ENCODE measurements around the gene CACNA2D3. TPM values are rescaled to one million over a fixed set of nuclear protein-coding genes. Genes with fewer than 3 reads are reported as not detected.

Gene CACNA2D3
- total and polyA plus RNA-seq, 5 donors: 29.2 to 64.5 (median 42.4) TPM

- ATAC-seq (no peak), DNase-seq (no peak)
- H3K4me3 ChIP-seq (ENCODE audit: low read length): no peak overlapping the region
- WGBS: 83% methylated on average over 1 of the region's 1 CpG
- no peaks in the 10 kb centered on the region for H3K9me3 ChIP-seq (ENCODE audit: control insufficient read depth, low read length)
- intact Hi-C loops (cut with DNase I): no loop called here
- no peak overlapping the region for H3K27ac ChIP-seq (ENCODE audit: low read length)
- H3K27me3 ChIP-seq (ENCODE audit: control insufficient read depth, insufficient read depth): no peaks in the 10 kb centered on the region
- H3K4me1 ChIP-seq (ENCODE audit: control insufficient read depth, insufficient read depth, low read length): no peaks in the 10 kb centered on the region
Observed at GRCh38 chr3:54719914-54720313, 597.6 kb downstream of the CACNA2D3 start.

GRCh38 chr3:54720604-54721003, 598.3 kb downstream of the CACNA2D3 start:
- intact Hi-C loops (cut with DNase I): no loop called here
- DNase-seq: no peak
- WGBS: 89% methylated on average over 1 of the region's 1 CpG

DNA sequence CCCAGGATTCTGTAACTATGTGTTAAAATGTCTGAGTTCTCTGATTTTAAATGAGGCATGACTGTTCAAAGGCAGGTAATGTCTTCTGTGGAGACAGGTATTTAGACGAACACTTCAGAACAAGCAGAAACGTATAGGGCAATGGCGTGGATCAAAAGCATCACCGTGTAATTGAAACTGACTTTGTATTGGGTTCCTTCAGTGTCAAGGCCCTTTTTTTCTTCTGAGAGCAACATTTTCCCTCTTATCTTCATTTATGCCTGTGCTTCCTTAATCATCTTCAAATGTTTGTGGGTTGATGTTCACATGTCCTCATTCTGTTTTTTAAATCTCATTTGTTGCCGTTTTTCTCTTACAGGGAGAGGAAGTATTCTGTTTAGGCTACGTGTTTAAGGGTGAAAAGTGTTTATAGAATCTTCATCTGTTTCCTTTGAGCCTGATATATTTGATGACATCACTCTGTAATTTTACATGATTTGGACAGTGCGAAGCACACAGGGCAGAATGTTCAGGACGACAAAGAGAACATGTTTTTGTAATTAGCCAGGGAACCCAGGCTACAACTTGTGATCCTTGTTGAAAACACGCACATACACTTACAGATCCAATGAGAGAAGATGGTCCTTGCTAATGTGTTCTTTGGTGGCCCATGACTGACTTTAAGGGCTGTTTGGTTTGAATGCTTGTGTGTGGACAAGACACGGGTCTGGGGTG, 609.5 kb downstream of the CACNA2D3 start:
- DNase-seq (no peak), ATAC-seq (no peak)
- H3K4me3 ChIP-seq (ENCODE audit: low read length): no peak overlapping the region
- 71% methylated on average over 10 of the region's 10 CpGs for WGBS
- no peaks in the 10 kb centered on the region for H3K4me1 ChIP-seq (ENCODE audit: control insufficient read depth, insufficient read depth, low read length)
- intact Hi-C loops (cut with DNase I): no loop called here
- H3K27me3 ChIP-seq (ENCODE audit: control insufficient read depth, insufficient read depth): no peaks in the 10 kb centered on the region
- H3K27ac ChIP-seq (ENCODE audit: low read length): no peak overlapping the region
- no peaks in the 10 kb centered on the region for H3K9me3 ChIP-seq (ENCODE audit: control insufficient read depth, low read length)

More at GRCh38 chr3:54720604-54721003, 598.3 kb downstream of the CACNA2D3 start:
- H3K9me3 ChIP-seq (ENCODE audit: control insufficient read depth, low read length): no peaks in the 10 kb centered on the region
- no peak overlapping the region for H3K27ac ChIP-seq (ENCODE audit: low read length)
- H3K4me3 ChIP-seq (ENCODE audit: low read length): no peak overlapping the region
- no peaks in the 10 kb centered on the region for H3K4me1 ChIP-seq (ENCODE audit: control insufficient read depth, insufficient read depth, low read length)
- H3K27me3 ChIP-seq (ENCODE audit: control insufficient read depth, insufficient read depth): no peaks in the 10 kb centered on the region
- ATAC-seq: no peak

GRCh38 chr3:54733106-54734006, 611.0 kb downstream of the CACNA2D3 start:
- no peaks in the 10 kb centered on the region for H3K9me3 ChIP-seq (ENCODE audit: control insufficient read depth, low read length)
- H3K27ac ChIP-seq (ENCODE audit: low read length): no peak overlapping the region
- intact Hi-C loops (cut with DNase I): no loop called here
- no peak for DNase-seq
- no peaks in the 10 kb centered on the region for H3K27me3 ChIP-seq (ENCODE audit: control insufficient read depth, insufficient read depth)
- ATAC-seq: no peak
- WGBS: 67% methylated on average over 11 of the region's 11 CpGs
- no peak overlapping the region for H3K4me3 ChIP-seq (ENCODE audit: low read length)
- no peaks in the 10 kb centered on the region for H3K4me1 ChIP-seq (ENCODE audit: control insufficient read depth, insufficient read depth, low read length)

DNA sequence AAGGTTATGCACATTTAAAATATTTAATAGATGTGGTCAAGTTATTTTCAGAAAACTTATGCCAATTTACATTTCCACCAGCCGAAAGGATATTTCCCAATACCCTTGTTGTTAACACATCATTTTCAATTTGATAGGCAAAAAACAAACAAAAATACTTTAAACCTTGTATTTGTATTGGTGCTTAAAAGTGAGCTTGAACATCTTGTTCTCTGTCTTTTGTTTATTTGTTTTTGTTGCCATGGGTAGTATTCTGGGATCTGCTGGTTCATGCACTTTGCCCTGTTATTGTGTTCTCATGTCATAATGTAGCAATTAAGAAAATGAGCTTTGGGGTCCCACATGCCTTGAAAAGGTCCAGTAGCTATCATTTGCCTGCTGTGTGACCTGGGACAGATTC, 614.1 kb downstream of the CACNA2D3 start:
- intact Hi-C loops (cut with DNase I): no loop called here
- Histone ChIP-seq H3K4me3 (ENCODE audit: low read length) (no peak overlapping the region), H3K9me3 (ENCODE audit: control insufficient read depth, low read length) (no peaks in the 10 kb centered on the region), H3K4me1 (ENCODE audit: control insufficient read depth, insufficient read depth, low read length) (no peaks in the 10 kb centered on the region), H3K27me3 (ENCODE audit: control insufficient read depth, insufficient read depth) (no peaks in the 10 kb centered on the region), H3K27ac (ENCODE audit: low read length) (no peak overlapping the region)
- DNase-seq (no peak), ATAC-seq (no peak)
- WGBS: 55% methylated on average over 1 of the region's 1 CpG

- no peaks in the 10 kb centered on the region for H3K9me3 ChIP-seq (ENCODE audit: control insufficient read depth, low read length)
- H3K27me3 ChIP-seq (ENCODE audit: control insufficient read depth, insufficient read depth): no peaks in the 10 kb centered on the region
- 77% methylated on average over 1 of the region's 1 CpG for WGBS
- no peaks in the 10 kb centered on the region for H3K4me1 ChIP-seq (ENCODE audit: control insufficient read depth, insufficient read depth, low read length)
- DNase-seq: no peak
- no peak for ATAC-seq
- no peak overlapping the region for H3K27ac ChIP-seq (ENCODE audit: low read length)
- intact Hi-C loops (cut with DNase I): no loop called here
- no peak overlapping the region for H3K4me3 ChIP-seq (ENCODE audit: low read length)
Observed at GRCh38 chr3:54743755-54744154, 621.4 kb downstream of the CACNA2D3 start.

DNA sequence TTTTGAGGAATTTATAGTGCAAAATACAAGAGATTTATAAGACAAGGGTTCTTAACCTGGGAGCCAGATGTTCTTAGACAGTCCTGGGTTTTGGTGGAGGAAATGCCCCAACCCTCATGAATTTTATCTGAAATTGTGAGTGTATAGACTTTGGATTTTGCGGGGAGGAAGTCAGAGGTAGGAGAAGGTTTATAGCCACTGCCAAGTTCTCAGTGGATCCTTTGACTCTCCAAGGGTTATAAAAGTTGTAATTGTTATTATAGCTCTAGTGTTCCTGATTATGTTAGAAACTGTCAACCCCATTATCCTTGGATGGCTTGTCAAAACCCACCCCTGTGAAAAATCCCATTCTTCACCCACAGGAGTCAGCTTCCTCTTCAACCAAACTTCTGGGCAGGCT, 621.9 kb downstream of the CACNA2D3 start:
- no peak for ATAC-seq
- intact Hi-C loops (cut with DNase I): no loop called here
- WGBS: 93% methylated on average over 1 of the region's 1 CpG

DNA sequence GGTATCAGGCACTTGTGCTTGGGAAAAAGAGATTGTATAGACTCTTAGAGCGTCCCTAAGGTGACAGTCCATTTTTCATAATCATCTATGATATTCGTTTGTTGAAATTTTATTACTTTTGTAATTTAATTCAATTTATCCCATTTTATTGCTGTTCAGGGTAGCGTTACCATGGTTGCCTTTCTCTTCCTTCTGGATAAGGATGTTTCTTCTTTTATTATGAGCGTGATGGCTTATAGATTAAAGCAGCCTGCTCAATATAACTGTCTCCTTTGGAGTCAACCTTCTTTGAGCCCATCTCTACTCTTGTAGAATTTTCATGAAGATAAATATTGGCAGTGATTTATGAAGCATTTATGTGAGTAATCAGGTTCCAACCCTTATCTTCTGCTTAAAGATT, 623.5 kb downstream of the CACNA2D3 start:
- no peak for ATAC-seq
- Histone ChIP-seq H3K27ac (ENCODE audit: low read length) (no peak overlapping the region), H3K27me3 (ENCODE audit: control insufficient read depth, insufficient read depth) (no peaks in the 10 kb centered on the region), H3K4me3 (ENCODE audit: low read length) (no peak overlapping the region), H3K4me1 (ENCODE audit: control insufficient read depth, insufficient read depth, low read length) (no peaks in the 10 kb centered on the region), H3K9me3 (ENCODE audit: control insufficient read depth, low read length) (no peaks in the 10 kb centered on the region)
- no peak for DNase-seq
- intact Hi-C loops (cut with DNase I): no loop called here
- 73% methylated on average over 4 of the region's 4 CpGs for WGBS

More for the DNA sequence above, 621.9 kb downstream of the CACNA2D3 start:
- no peaks in the 10 kb centered on the region for H3K27me3 ChIP-seq (ENCODE audit: control insufficient read depth, insufficient read depth)
- DNase-seq: no peak
- no peak overlapping the region for H3K27ac ChIP-seq (ENCODE audit: low read length)
- no peaks in the 10 kb centered on the region for H3K4me1 ChIP-seq (ENCODE audit: control insufficient read depth, insufficient read depth, low read length)
- no peaks in the 10 kb centered on the region for H3K9me3 ChIP-seq (ENCODE audit: control insufficient read depth, low read length)
- no peak overlapping the region for H3K4me3 ChIP-seq (ENCODE audit: low read length)

DNA sequence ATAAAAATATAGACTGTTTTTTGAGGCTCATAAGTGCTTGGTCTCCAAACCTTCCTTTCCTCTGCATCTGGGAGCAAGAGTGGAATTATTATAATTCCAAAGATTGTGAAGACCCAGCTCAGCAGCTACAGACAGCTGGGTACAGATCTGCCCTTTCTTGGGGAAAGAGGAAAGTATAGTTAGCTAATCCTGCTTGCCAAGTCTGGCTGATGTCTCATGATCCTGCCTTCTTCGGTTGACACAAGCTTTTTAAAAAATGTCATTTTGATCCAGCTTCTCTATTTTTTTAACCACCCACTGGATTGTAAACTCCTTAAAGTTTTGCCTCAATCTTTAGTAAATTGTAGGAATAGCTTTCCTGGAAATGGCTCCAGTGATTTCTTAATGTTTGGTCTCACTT, 624.4 kb downstream of the CACNA2D3 start:
- H3K4me1 ChIP-seq (ENCODE audit: control insufficient read depth, insufficient read depth, low read length): no peaks in the 10 kb centered on the region
- H3K9me3 ChIP-seq (ENCODE audit: control insufficient read depth, low read length): no peaks in the 10 kb centered on the region
- no peaks in the 10 kb centered on the region for H3K27me3 ChIP-seq (ENCODE audit: control insufficient read depth, insufficient read depth)
- no peak overlapping the region for H3K27ac ChIP-seq (ENCODE audit: low read length)
- 48% methylated on average over 1 of the region's 1 CpG for WGBS
- ATAC-seq: no peak
- intact Hi-C loops (cut with DNase I): no loop called here
- DNase-seq: no peak
- H3K4me3 ChIP-seq (ENCODE audit: low read length): no peak overlapping the region

DNA sequence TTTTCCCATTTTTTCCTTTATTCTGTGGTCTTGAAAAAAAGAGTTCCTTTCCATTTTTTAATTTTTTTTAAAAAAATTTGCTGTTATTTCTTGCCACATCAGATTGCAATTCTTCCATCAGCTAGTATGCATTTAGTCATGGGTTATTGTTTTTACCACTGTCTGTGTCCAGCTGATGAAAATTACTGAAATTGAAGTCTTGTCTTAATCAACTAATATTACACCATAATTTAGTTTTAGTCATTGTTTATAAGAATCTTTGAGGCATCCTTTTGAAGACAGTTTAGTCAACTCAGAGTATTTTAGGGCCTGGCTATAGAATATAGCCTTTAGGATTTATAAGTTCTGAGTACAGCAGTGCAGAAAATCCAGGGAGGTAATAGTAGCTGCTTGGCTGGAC, 633.4 kb downstream of the CACNA2D3 start:
- ATAC-seq (no peak), DNase-seq (no peak)
- Histone ChIP-seq H3K4me1 (ENCODE audit: control insufficient read depth, insufficient read depth, low read length) (no peaks in the 10 kb centered on the region), H3K27me3 (ENCODE audit: control insufficient read depth, insufficient read depth) (no peaks in the 10 kb centered on the region), H3K9me3 (ENCODE audit: control insufficient read depth, low read length) (no peaks in the 10 kb centered on the region), H3K27ac (ENCODE audit: low read length) (no peak overlapping the region), H3K4me3 (ENCODE audit: low read length) (no peak overlapping the region)
- intact Hi-C loops (cut with DNase I): no loop called here

GRCh38 chr3:54756330-54756731, 634.0 kb downstream of the CACNA2D3 start:
- DNase-seq (no peak), ATAC-seq (no peak)
- no peaks in the 10 kb centered on the region for H3K4me1 ChIP-seq (ENCODE audit: control insufficient read depth, insufficient read depth, low read length)
- intact Hi-C loops (cut with DNase I): no loop called here
- H3K27ac ChIP-seq (ENCODE audit: low read length): no peak overlapping the region
- H3K27me3 ChIP-seq (ENCODE audit: control insufficient read depth, insufficient read depth): no peaks in the 10 kb centered on the region
- H3K9me3 ChIP-seq (ENCODE audit: control insufficient read depth, low read length): no peaks in the 10 kb centered on the region
- no peak overlapping the region for H3K4me3 ChIP-seq (ENCODE audit: low read length)
- 71% methylated on average over 7 of the region's 7 CpGs for WGBS
